H9 (cell line): Measurements from ENCODE around the gene PPARGC1A. TPM values are rescaled to one million over a fixed set of nuclear protein-coding genes. Genes with fewer than 3 reads are reported as not detected.

Source experiments
- DNase-seq: peaks from one replicate; pipeline ENCODE4 v3.0.0-alpha.2; 2017
- H2AFZ ChIP-seq: one replicate; pipeline ENCODE4 v1.6.1; 2013; ENCODE audit warnings: mild to moderate bottlenecking, low read length, control low read depth, moderate library complexity
- H2AK5ac ChIP-seq: 2 replicates; pipeline ENCODE4 v1.6.1; 2013; ENCODE audit warnings: low read length, control low read depth, mixed read lengths; ENCODE audit not compliant: insufficient read length
- H2BK120ac ChIP-seq: one replicate; pipeline ENCODE4 v1.6.1; 2013; ENCODE audit warnings: low read depth, mild to moderate bottlenecking, low read length, control low read depth, inconsistent platforms; ENCODE audit not compliant: poor library complexity, severe bottlenecking
- H2BK12ac ChIP-seq: 2 replicates; pipeline ENCODE4 v1.6.1; 2013; ENCODE audit warnings: low read length, control low read depth, mixed read lengths, low read depth; ENCODE audit not compliant: insufficient read length
- H2BK15ac ChIP-seq: 2 replicates; pipeline ENCODE4 v1.6.1; 2013; ENCODE audit warnings: low read depth, low read length, control low read depth
- H2BK20ac ChIP-seq: one replicate; pipeline ENCODE4 v1.6.1; 2013; ENCODE audit warnings: low read depth, mild to moderate bottlenecking, low read length, control low read depth, inconsistent platforms; ENCODE audit not compliant: poor library complexity, severe bottlenecking
- H2BK5ac ChIP-seq: 2 replicates; pipeline ENCODE4 v1.6.1; 2013; ENCODE audit warnings: low read length, control low read depth, mixed read lengths; ENCODE audit not compliant: insufficient read length
- H3K14ac ChIP-seq: 2 replicates; pipeline ENCODE4 v1.6.1; 2013; ENCODE audit warnings: low read length, control low read depth; ENCODE audit not compliant: insufficient read depth
- H3K18ac ChIP-seq: 2 replicates; pipeline ENCODE4 v1.6.1; 2013; ENCODE audit warnings: low read depth, mild to moderate bottlenecking, mixed read lengths, low read length, control low read depth; ENCODE audit not compliant: insufficient read length
- H3K23ac ChIP-seq: 2 replicates; pipeline ENCODE4 v1.6.1; 2013; ENCODE audit warnings: low read length, control low read depth, mixed read lengths, low read depth; ENCODE audit not compliant: insufficient read length
- H3K23me2 ChIP-seq: 2 replicates; pipeline ENCODE4 v1.6.1; 2013; ENCODE audit warnings: low read depth, mild to moderate bottlenecking, mixed read lengths, low read length, control low read depth; ENCODE audit not compliant: insufficient read length, poor library complexity, severe bottlenecking
- H3K27ac ChIP-seq: 2 replicates; pipeline ENCODE4 v1.5.1; 2013; ENCODE audit warnings: low read length, control low read depth, mixed read lengths, low read depth; ENCODE audit not compliant: insufficient read length
- H3K27me3 ChIP-seq: 2 replicates; pipeline ENCODE4 v1.6.1; 2013; ENCODE audit warnings: low read length, control low read depth, inconsistent platforms; ENCODE audit not compliant: insufficient read depth
- H3K4ac ChIP-seq: 2 replicates; pipeline ENCODE4 v1.6.1; 2013; ENCODE audit warnings: low read depth, mild to moderate bottlenecking, control low read depth, inconsistent platforms, low read length, moderate library complexity
- H3K4me1 ChIP-seq: 2 replicates; pipeline ENCODE4 v1.6.1; 2013; ENCODE audit warnings: low read length, control low read depth, inconsistent platforms; ENCODE audit not compliant: insufficient read depth
- H3K4me2 ChIP-seq: 2 replicates; pipeline ENCODE4 v1.6.1; 2013; ENCODE audit warnings: low read length, control low read depth, mixed read lengths; ENCODE audit not compliant: insufficient read length, insufficient read depth
- H3K56ac ChIP-seq: 2 replicates; pipeline ENCODE4 v1.6.1; 2013; ENCODE audit warnings: low read depth, mild to moderate bottlenecking, mixed read lengths, low read length, control low read depth; ENCODE audit not compliant: insufficient read length
- H3K79me1 ChIP-seq: 2 replicates; pipeline ENCODE4 v1.6.1; 2013; ENCODE audit warnings: low read depth, mild to moderate bottlenecking, moderate library complexity, low read length, control low read depth, inconsistent platforms; ENCODE audit not compliant: insufficient read depth, poor library complexity, severe bottlenecking
- H3K79me2 ChIP-seq: 2 replicates; pipeline ENCODE4 v1.6.1; 2013; ENCODE audit warnings: low read length, control low read depth, inconsistent platforms; ENCODE audit not compliant: insufficient read depth
- H3K9ac ChIP-seq: 2 replicates; pipeline ENCODE4 v1.6.1; 2013; ENCODE audit warnings: low read length, control low read depth, mixed read lengths; ENCODE audit not compliant: insufficient read length; ENCODE audit errors: extremely low read depth
- H3K9me3 ChIP-seq: one replicate; pipeline ENCODE4 v1.6.1; 2013; ENCODE audit warnings: low read depth, low read length, inconsistent platforms; ENCODE audit not compliant: control insufficient read depth
- H3T11ph ChIP-seq: one replicate; pipeline ENCODE4 v1.6.1; 2013; ENCODE audit warnings: mild to moderate bottlenecking, low read length, control low read depth, inconsistent platforms
- H4K20me1 ChIP-seq: one replicate; pipeline ENCODE4 v1.6.1; 2013; ENCODE audit not compliant: control insufficient read depth, insufficient read length, insufficient read depth
- H4K5ac ChIP-seq: 2 replicates; pipeline ENCODE4 v1.6.1; 2013; ENCODE audit warnings: low read depth, mild to moderate bottlenecking, mixed read lengths, low read length, control low read depth; ENCODE audit not compliant: insufficient read length
- H4K8ac ChIP-seq: replicated peaks from 2 replicates; pipeline ENCODE4 v1.6.1; 2013; ENCODE audit warnings: low read length, control low read depth, mixed read lengths, low read depth; ENCODE audit not compliant: insufficient read length
- H4K91ac ChIP-seq: 2 replicates; pipeline ENCODE4 v1.6.1; 2013; ENCODE audit warnings: low read depth, mild to moderate bottlenecking, moderate library complexity, mixed read lengths, low read length, control low read depth; ENCODE audit not compliant: insufficient read length
- H3K27ac Mint-ChIP-seq, 3 experiments: 2 replicates in 2 of 3; 3 replicates in 1 of 3; pipeline ENCODE4 v1.8.0; 2020 to 2021; ENCODE audit warnings: mixed read lengths in 3 of 3, mild to moderate bottlenecking in 1 of 3, moderate library complexity in 1 of 3
- H3K27me3 Mint-ChIP-seq: 2 replicates; pipeline ENCODE4 v1.8.0; 2021; ENCODE audit warnings: low read depth, mild to moderate bottlenecking, moderate library complexity, mixed read lengths
- H3K36me3 Mint-ChIP-seq, 3 experiments: 2 replicates in 2 of 3; 3 replicates in 1 of 3; pipeline ENCODE4 v1.8.0; 2020 to 2021; ENCODE audit warnings: low read depth in 3 of 3, mixed read lengths in 3 of 3; ENCODE audit not compliant: insufficient read depth in 1 of 3
- H3K4me1 Mint-ChIP-seq, 2 experiments: 2 replicates each; pipeline ENCODE4 v1.8.0; 2020; ENCODE audit warnings: mixed read lengths in 2 of 2
- H3K4me3 Mint-ChIP-seq, 2 experiments: 2 replicates in 1 of 2; 3 replicates in 1 of 2; pipeline ENCODE4 v1.8.0; 2020 to 2021; ENCODE audit warnings: mild to moderate bottlenecking in 2 of 2, mixed read lengths in 2 of 2, moderate library complexity in 1 of 2
- H3K9me3 Mint-ChIP-seq, 2 experiments: 2 replicates in 1 of 2; 3 replicates in 1 of 2; pipeline ENCODE4 v1.8.0; 2020; ENCODE audit warnings: mild to moderate bottlenecking in 2 of 2, mixed read lengths in 2 of 2, moderate library complexity in 1 of 2
- WGBS: extraction: QIAGEN DNeasy Blood & Tissue Kit; methylation state at CpG from one replicate; pipeline ENCODE4 v1.1.7; 2013; ENCODE audit warnings: missing lambda C conversion rate, low lambda C conversion rate, mixed read lengths; ENCODE audit not compliant: insufficient read length; ENCODE audit errors: extremely low coverage; 5-methylcytosine and 5-hydroxymethylcytosine counted together
- total RNA-seq: library from RNA; stranded (reverse); gene quantifications from 2 replicates; pipeline ENCODE4 v1.2.1, GENCODE V29; 2021
- TF ChIP-seq, protein P1 (sequence below): fragments of 200-600 bp; sonication (generic); conservative IDR thresholded peaks from 3 replicates; pipeline ENCODE4 v1.8.0; 2021; ENCODE audit warnings: antibody characterized with exemption, mild to moderate bottlenecking

Gene PPARGC1A
- total RNA-seq, 1 experiment from 2014 or later = 1.7 TPM

DNA sequence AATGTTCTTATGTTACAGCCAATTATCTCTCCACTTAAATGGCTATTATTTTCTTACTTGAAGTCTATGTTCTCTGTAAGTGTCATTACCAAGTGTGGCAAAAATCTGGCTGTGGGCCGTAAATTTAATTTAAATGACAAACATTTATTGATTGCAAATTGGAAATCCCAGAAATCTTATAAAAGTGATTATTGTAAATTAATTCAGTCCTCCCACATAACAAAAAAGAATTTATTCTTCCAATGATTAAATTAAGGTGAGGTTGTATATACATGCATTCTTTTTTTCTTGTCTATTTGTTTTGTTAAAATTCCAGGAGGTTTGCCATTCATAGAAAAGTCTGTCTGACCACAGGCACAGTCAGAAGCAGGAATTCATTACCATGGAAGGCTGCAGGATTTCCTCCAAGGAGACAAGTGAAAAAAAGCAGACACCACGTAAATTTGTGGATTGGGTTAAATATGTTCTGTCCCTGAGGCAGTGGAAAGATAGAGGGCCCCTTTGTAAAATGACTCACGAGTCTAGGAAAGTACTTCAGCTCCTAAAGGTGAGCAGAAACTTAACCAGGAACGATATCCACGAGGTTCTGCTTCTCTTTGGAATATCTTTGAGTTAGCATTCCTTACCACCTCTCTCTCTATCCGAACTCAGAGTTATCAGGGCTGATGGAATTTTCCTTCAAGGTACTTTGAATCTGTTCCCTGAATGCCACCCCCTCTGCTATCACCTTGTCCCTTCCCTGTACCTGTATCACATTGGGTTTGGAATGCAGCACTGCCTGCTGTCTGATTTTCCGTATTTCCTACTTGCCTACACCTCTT is 10.7 kb downstream of the PPARGC1A start:
- no peak overlapping the region for H3K4me3 Mint-ChIP-seq

More for the DNA sequence above, 10.7 kb downstream of the PPARGC1A start:
- H3K9me3 Mint-ChIP-seq = no peaks in the 10 kb centered on the region
- Histone ChIP-seq H4K20me1 (no peaks in the 10 kb centered on the region), H3K27ac (peak overlapping the region; percentile 35), H2BK120ac (no peak overlapping the region), H3T11ph (no peak overlapping the region), H3K56ac (no peak overlapping the region), H3K14ac (peak overlapping the region; percentile 1; the same call in 1 of the 2 replicates), H3K23ac (no peak overlapping the region), H2BK15ac (no peak overlapping the region), H2BK5ac (no peak overlapping the region), H3K27me3 (no peaks in the 10 kb centered on the region), H4K8ac (no peak overlapping the region), H3K79me1 (no peaks in the 10 kb centered on the region), H2BK12ac (no peak overlapping the region), H3K4me2 (no peak overlapping the region), H3K23me2 (no peaks in the 10 kb centered on the region), H3K18ac (no peak overlapping the region), H4K91ac (no peak overlapping the region), H2AK5ac (no peak overlapping the region), H3K4ac (no peak overlapping the region), H4K5ac (no peak overlapping the region), H3K9ac (no peak overlapping the region), H2AFZ (no peak overlapping the region), H3K79me2 (no peaks in the 10 kb centered on the region), H3K9me3 (no peaks in the 10 kb centered on the region), H2BK20ac (no peak overlapping the region), H3K4me1 (peaks cover 19% of the 10 kb centered on the region)
- H3K27me3 Mint-ChIP-seq = no peaks in the 10 kb centered on the region
- peak overlapping the region in 2 of 3 experiments; percentile 38 to 73; a peak in 4 of 7 replicates for H3K27ac Mint-ChIP-seq
- TF ChIP-seq, protein P1, sequence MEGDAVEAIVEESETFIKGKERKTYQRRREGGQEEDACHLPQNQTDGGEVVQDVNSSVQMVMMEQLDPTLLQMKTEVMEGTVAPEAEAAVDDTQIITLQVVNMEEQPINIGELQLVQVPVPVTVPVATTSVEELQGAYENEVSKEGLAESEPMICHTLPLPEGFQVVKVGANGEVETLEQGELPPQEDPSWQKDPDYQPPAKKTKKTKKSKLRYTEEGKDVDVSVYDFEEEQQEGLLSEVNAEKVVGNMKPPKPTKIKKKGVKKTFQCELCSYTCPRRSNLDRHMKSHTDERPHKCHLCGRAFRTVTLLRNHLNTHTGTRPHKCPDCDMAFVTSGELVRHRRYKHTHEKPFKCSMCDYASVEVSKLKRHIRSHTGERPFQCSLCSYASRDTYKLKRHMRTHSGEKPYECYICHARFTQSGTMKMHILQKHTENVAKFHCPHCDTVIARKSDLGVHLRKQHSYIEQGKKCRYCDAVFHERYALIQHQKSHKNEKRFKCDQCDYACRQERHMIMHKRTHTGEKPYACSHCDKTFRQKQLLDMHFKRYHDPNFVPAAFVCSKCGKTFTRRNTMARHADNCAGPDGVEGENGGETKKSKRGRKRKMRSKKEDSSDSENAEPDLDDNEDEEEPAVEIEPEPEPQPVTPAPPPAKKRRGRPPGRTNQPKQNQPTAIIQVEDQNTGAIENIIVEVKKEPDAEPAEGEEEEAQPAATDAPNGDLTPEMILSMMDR = no peak
- no peaks in the 10 kb centered on the region for H3K36me3 Mint-ChIP-seq
- no CpG with 5 or more reads among the region's 7 CpGs for WGBS
- DNase-seq = no peak
- peaks cover 28 to 58% of the 10 kb centered on the region in 2 experiments for H3K4me1 Mint-ChIP-seq
